Astrocyte (in vitro differentiated cells and primary cell): ENCODE measurements around the gene MESD. TPM values are rescaled to one million over a fixed set of nuclear protein-coding genes. Genes with fewer than 3 reads are reported as not detected.

ENCODE experiments used
- DNase-seq: peaks from one replicate; pipeline ENCODE4 v3.0.0-alpha.2; 2010; ENCODE audit warnings: low read depth
- FAIRE-seq: peaks from 2 replicates; lab custom pipeline; 2011; peaks lifted over from hg19 to GRCh38; lab: Jason Lieb, UNC
- H2AFZ ChIP-seq: 2 replicates; pipeline ENCODE4 v1.6.0; 2012; ENCODE audit warnings: low read depth, low read length, inconsistent platforms
- H3K27ac ChIP-seq: 2 replicates; pipeline ENCODE4 v1.5.1; 2011; ENCODE audit warnings: low read depth, low read length, inconsistent platforms
- H3K27me3 ChIP-seq: 2 replicates; pipeline ENCODE4 v1.6.0; 2011; ENCODE audit warnings: low read length, inconsistent platforms; ENCODE audit not compliant: insufficient read depth
- H3K36me3 ChIP-seq: 2 replicates; pipeline ENCODE4 v1.5.1; 2011; ENCODE audit warnings: low read length, inconsistent platforms; ENCODE audit not compliant: insufficient read depth
- H3K4me1 ChIP-seq: 2 replicates; pipeline ENCODE4 v1.5.1; 2011; ENCODE audit warnings: low read length, inconsistent platforms; ENCODE audit not compliant: insufficient read depth
- H3K4me2 ChIP-seq: 2 replicates; pipeline ENCODE4 v1.6.0; 2012; ENCODE audit warnings: low read length, inconsistent platforms
- H3K4me3 ChIP-seq: 2 replicates; pipeline ENCODE4 v1.5.1; 2011; ENCODE audit warnings: low read depth, mild to moderate bottlenecking, low read length, inconsistent platforms; ENCODE audit not compliant: insufficient read depth
- H3K79me2 ChIP-seq: 2 replicates; pipeline ENCODE4 v1.6.0; 2012; ENCODE audit warnings: mild to moderate bottlenecking, low read length, inconsistent platforms; ENCODE audit not compliant: insufficient read depth
- H3K9ac ChIP-seq: 2 replicates; pipeline ENCODE4 v1.6.0; 2012; ENCODE audit warnings: mild to moderate bottlenecking, low read length, inconsistent platforms
- H3K9me3 ChIP-seq: 2 replicates; pipeline ENCODE4 v1.5.1; 2012; ENCODE audit warnings: low read depth, mild to moderate bottlenecking, low read length, inconsistent platforms; ENCODE audit not compliant: insufficient read depth
- H4K20me1 ChIP-seq: 2 replicates; pipeline ENCODE4 v1.6.0; 2012; ENCODE audit warnings: low read length, inconsistent platforms; ENCODE audit not compliant: insufficient read depth
- H3K27ac Mint-ChIP-seq: one replicate; pipeline ENCODE4 v1.8.0; 2021; ENCODE audit warnings: mild to moderate bottlenecking, mixed read lengths; ENCODE audit not compliant: unreplicated experiment
- H3K27me3 Mint-ChIP-seq: one replicate; pipeline ENCODE4 v1.8.0; 2021; ENCODE audit warnings: low read depth, mixed read lengths; ENCODE audit not compliant: unreplicated experiment
- H3K36me3 Mint-ChIP-seq: one replicate; pipeline ENCODE4 v1.8.0; 2021; ENCODE audit warnings: low read depth, mixed read lengths; ENCODE audit not compliant: unreplicated experiment
- H3K4me1 Mint-ChIP-seq: one replicate; pipeline ENCODE4 v1.8.0; 2021; ENCODE audit warnings: low read depth, mixed read lengths; ENCODE audit not compliant: unreplicated experiment
- H3K4me3 Mint-ChIP-seq: one replicate; pipeline ENCODE4 v1.8.0; 2021; ENCODE audit warnings: mild to moderate bottlenecking, moderate library complexity, mixed read lengths; ENCODE audit not compliant: unreplicated experiment
- H3K9me3 Mint-ChIP-seq: one replicate; pipeline ENCODE4 v1.8.0; 2021; ENCODE audit warnings: mild to moderate bottlenecking, mixed read lengths; ENCODE audit not compliant: unreplicated experiment
- CTCF ChIP-seq: IDR thresholded peaks from 2 replicates; pipeline ENCODE4 v1.5.1; 2011; ENCODE audit warnings: low read depth, mild to moderate bottlenecking, inconsistent platforms, low read length, moderate library complexity; ENCODE audit not compliant: insufficient read depth
- EZH2 ChIP-seq: IDR thresholded peaks from 2 replicates; pipeline ENCODE4 v1.6.1; 2012; ENCODE audit warnings: mild to moderate bottlenecking, low read length, inconsistent platforms; ENCODE audit not compliant: insufficient read depth
- total RNA-seq: library from RNA; stranded (reverse); gene quantifications from 2 replicates; pipeline ENCODE4 v1.2.1, GENCODE V29; 2021

Gene MESD
- total RNA-seq, 1 donor from 2014 or later, result 33.1 TPM

- no peak for TF ChIP-seq EZH2
- no peak for TF ChIP-seq CTCF
- Mint-ChIP-seq H3K4me3 (peak overlapping the region; percentile 81), H3K27ac (no peak overlapping the region), H3K36me3 (no peaks in the 10 kb centered on the region), H3K27me3 (no peaks in the 10 kb centered on the region), H3K4me1 (peaks cover 14% of the 10 kb centered on the region), H3K9me3 (no peaks in the 10 kb centered on the region)
- Histone ChIP-seq H3K4me1 (peaks cover 16% of the 10 kb centered on the region), H3K9ac (no peak overlapping the region), H3K36me3 (peaks cover 9% of the 10 kb centered on the region), H2AFZ (no peak overlapping the region), H3K79me2 (peaks cover 73% of the 10 kb centered on the region), H3K4me3 (peak overlapping the region; percentile 85), H3K27me3 (no peaks in the 10 kb centered on the region), H3K27ac (no peak overlapping the region), H4K20me1 (peaks cover 57% of the 10 kb centered on the region), H3K9me3 (no peaks in the 10 kb centered on the region), H3K4me2 (peak overlapping the region; percentile 95)
- no peak for DNase-seq
- no peak for FAIRE-seq
These were observed 13.4 kb upstream of the MESD start for GRCh38 chr15:81003097-81003350.

- no peaks in the 10 kb centered on the region for H3K9me3 Mint-ChIP-seq
- Histone ChIP-seq H3K36me3 (peaks cover 9% of the 10 kb centered on the region), H4K20me1 (peaks cover 52% of the 10 kb centered on the region), H3K27ac (peak overlapping the region; percentile 90), H3K4me3 (peak overlapping the region; percentile 85), H3K9ac (peak overlapping the region; percentile 94), H3K9me3 (no peaks in the 10 kb centered on the region), H3K79me2 (peaks cover 68% of the 10 kb centered on the region), H2AFZ (peak overlapping the region; percentile 15), H3K4me2 (peak overlapping the region; percentile 95), H3K4me1 (peaks cover 16% of the 10 kb centered on the region), H3K27me3 (no peaks in the 10 kb centered on the region)
- H3K36me3 Mint-ChIP-seq, result no peaks in the 10 kb centered on the region
- peaks cover 14% of the 10 kb centered on the region for H3K4me1 Mint-ChIP-seq
- H3K27me3 Mint-ChIP-seq, result no peaks in the 10 kb centered on the region
- DNase-seq (no peak), FAIRE-seq (no peak)
- no peak overlapping the region for H3K27ac Mint-ChIP-seq
- H3K4me3 Mint-ChIP-seq, result peak overlapping the region; percentile 77
- no peak for TF ChIP-seq EZH2
- no peak for TF ChIP-seq CTCF
These were observed 12.9 kb upstream of the MESD start for GRCh38 chr15:81002331-81003096.

GRCh38 chr15:81002009-81002330, 12.4 kb upstream of the MESD start:
- H3K36me3 Mint-ChIP-seq, result no peaks in the 10 kb centered on the region
- Histone ChIP-seq H4K20me1 (peaks cover 46% of the 10 kb centered on the region), H3K27me3 (no peaks in the 10 kb centered on the region), H2AFZ (no peak overlapping the region), H3K9me3 (no peaks in the 10 kb centered on the region), H3K79me2 (peaks cover 63% of the 10 kb centered on the region), H3K36me3 (peaks cover 9% of the 10 kb centered on the region), H3K4me3 (peak overlapping the region; percentile 85), H3K4me1 (peaks cover 16% of the 10 kb centered on the region), H3K4me2 (peak overlapping the region; percentile 95), H3K27ac (peak overlapping the region; percentile 90), H3K9ac (peak overlapping the region; percentile 94)
- FAIRE-seq (no peak), DNase-seq (no peak)
- peak overlapping the region; percentile 75 for H3K4me3 Mint-ChIP-seq
- peaks cover 14% of the 10 kb centered on the region for H3K4me1 Mint-ChIP-seq
- TF ChIP-seq CTCF, result no peak
- TF ChIP-seq EZH2, result no peak
- peaks cover 2% of the 10 kb centered on the region for H3K9me3 Mint-ChIP-seq
- no peaks in the 10 kb centered on the region for H3K27me3 Mint-ChIP-seq
- no peak overlapping the region for H3K27ac Mint-ChIP-seq
